Left cardiac atrium (tissue), 4 donors: ENCODE results near the gene SMIM28. TPM values are rescaled to one million over a fixed set of nuclear protein-coding genes. Genes with fewer than 3 reads are reported as not detected.

Experiments
- ATAC-seq, 2 donors: fragments of 200-7000 bp; cut with Tn5 transposase; one replicate each; pipeline ENCODE4 v1.9.1; 2020; ENCODE audit warnings: mild to moderate bottlenecking in 2 of 2, moderate library complexity in 2 of 2
- DNase-seq: peaks from one replicate; pipeline ENCODE4 v3.0.0-alpha.2; 2020
- intact Hi-C, 2 donors: fragments of 100-400 bp; cut with DNase I; formaldehyde crosslinking; loops; one replicate each; pipeline versions ENCODE4 v1.14.1 to v1.15.1; 2022 to 2023
- total RNA-seq, 2 donors: library from RNA; stranded (reverse); fragmentation: NEBNext Ultra II Directional; extraction: Animal tissue kit (Norgen Biotek cat#: 25700); gene quantifications; one replicate each; pipeline ENCODE4 v1.2.1, GENCODE V29; 2021
- donor health status: DM: no; HTN: yes; CAD: no.
- donor health status: DM: no; HTN: yes; CAD: no; lungs with severe emphysema.
- donor health status: DM: yes; HTN: yes; CAD: no.
- donor health status: Dilated cardiomyopathy.

The SMIM28 gene
- total RNA-seq, 2 donors from 2014 or later = not detected

DNA sequence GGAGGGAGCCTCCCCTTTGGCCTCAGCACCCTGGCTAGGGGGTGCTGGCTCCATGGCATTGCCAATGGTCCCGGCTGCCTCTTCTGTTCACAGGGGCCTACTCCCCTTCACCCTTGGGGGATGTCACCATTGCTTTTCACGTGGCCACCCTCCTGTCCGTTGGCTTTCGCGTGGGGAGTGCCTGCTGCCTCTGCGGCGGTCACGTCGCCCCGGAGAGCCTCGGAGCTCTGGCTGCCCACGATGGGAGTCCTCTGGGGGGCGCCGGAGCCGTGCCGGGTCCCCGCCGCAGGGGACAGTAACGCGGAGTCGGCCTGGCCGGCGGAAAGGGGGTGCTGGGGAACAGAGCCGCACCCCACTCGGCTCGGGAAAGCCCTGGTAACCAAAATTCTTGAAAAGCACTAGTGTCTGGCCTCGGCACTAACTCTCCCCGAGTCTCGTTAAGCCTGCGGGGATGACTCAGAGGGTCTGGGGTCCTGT lies 25.7 kb downstream of the SMIM28 start:
- DNase-seq (peak; percentile 53), ATAC-seq (peak; percentile 51 to 56)

DNA sequence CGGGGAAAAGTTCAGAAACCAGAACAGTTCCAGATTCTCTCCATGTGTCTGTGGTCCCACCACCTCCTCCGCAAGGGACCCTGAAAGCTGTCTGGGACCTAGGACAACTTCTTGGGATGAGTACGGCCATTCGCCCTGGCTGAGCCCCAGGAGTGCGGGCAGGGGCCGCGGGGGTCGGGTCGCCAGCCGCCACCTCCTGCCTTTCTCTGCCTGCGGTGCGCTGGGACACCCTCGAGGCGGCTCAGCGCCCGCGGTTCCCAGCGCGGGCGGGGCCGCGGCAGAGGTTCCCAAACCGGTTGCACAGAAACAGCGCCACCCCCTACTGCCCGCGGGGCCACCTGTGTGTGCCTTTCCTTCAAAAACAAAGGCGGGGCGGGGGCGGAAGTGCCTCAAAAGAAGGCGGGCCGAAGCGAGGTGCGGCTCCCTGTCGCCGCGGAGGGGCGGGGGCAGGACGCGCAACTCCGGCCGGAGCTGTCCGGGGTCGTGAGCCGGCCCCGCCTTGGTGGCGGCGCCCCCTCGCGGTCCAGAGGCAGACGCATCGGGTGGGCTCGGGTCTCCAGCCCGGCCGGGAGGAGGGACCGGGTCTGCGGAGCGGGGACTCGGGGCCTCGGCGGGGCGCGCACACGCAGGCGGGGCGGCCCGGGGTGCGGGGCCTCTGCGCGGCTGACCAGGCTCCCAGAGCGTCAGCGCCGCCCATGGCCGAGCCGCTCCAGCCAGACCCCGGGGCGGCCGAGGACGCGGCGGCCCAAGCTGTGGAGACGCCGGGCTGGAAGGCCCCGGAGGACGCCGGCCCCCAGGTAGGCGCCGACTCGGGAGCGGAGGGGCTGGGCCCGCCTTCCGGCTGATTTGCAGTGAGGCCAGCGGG lies 26.3 kb downstream of the SMIM28 start, which contains the start of gene HEBP2:
HEBP2 (plus strand) TSS at position 423 of the 865 bp plus-strand sequence; CDS start at position 696, 273 bp downstream.
- intact Hi-C loops = loop anchor here (5.0 to 10.0 kb wide), 3 partner anchors 107 to 297 kb away; partner anchors contain the start of gene PERP (in 1 of the 2)
- DNase-seq (peak; percentile 95), ATAC-seq (peak; percentile 90 to 95)

More for the DNA sequence above, 25.7 kb downstream of the SMIM28 start:
- intact Hi-C loops = loop anchor here (5.0 to 10.0 kb wide), 3 partner anchors 106 to 296 kb away; partner anchors contain the start of gene PERP (in 1 of the 2)

DNA sequence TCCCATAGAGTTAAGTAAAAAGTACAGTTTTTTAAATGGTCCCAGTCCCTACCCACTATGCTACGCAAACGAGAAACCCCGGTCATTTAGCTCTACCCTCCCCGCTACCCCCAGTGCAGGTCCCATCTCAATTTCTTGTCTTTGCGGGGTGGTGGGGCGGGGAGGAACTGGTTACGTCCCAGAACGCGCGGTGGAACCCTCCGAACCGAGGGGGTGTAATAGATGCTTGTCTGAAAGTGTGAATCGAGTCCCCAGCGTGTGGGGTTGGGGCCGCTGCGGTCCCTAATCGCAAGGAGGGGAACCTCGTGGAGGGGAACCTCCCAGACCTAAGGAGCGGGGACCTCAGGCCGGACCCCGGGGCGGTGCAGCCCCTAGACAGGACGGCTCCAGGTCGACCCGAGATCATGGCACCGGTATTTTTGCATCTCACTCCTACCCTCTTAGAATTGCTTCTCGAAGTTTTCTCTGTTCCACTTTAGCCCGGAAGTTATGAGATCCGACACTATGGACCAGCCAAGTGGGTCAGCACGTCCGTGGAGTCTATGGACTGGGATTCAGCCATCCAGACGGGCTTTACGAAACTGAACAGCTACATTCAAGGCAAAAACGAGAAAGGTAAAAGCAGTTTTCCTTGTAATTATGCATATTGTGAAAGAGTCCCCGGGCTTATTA lies 27.1 kb downstream of the SMIM28 start:
- ATAC-seq = peak; percentile 6 to 10
- DNase-seq = peak; percentile 34
- intact Hi-C loops = loop anchor here (5.0 to 10.0 kb wide), 3 partner anchors 108 to 298 kb away; partner anchors contain the start of gene PERP (in 1 of the 2)

DNA sequence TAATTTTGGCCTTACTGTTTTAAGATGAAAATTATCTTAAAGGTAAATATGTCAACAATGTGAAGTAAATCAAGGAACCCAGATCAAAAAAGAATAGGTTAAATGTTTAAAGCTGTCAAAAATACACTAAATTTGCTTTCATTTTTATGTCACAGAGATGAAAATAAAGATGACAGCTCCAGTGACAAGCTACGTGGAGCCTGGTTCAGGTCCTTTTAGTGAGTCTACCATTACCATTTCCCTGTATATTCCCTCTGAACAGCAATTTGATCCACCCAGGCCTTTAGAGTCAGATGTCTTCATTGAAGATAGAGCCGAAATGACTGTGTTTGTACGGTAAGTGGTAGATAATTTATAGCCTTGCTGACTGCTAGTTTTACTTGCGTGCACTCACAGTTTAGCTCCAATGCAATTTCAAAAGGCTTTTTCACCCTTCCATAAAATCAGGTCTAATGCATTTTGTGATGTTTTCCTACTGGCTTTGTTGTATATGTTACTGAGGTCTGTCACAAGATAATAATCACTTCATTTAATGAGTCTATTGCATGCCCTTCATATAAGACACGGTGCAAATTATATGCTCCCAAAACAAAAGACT lies 28.2 kb downstream of the SMIM28 start:
- DNase-seq (no peak), ATAC-seq (no peak)
- intact Hi-C loops = loop anchor here in 1 of 2 donors (10.0 kb wide), 1 partner anchor 291 kb away; no protein-coding TSS in a partner anchor

DNA sequence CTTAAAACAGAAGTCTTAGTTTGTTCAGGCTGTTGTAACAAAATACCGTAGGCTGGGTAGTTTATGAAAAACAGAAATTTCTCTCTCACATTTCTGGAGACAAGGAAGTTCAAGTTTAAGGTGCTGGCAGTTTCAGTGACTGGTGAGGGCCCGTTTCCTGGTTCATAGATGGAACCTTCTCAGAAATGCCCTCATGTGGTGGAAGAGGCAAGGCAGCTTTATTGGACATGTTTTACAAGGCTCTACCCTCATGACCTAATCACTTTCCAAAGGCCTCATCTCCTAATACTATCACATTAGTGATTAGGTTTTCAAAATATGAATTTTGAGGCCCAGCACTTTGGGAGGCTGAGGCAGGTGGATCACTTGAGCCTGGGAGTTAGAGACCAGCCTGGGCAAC lies 28.7 kb downstream of the SMIM28 start:
- ATAC-seq = no peak
- intact Hi-C loops = loop anchor here in 1 of 2 donors (10.0 kb wide), 1 partner anchor 292 kb away; no protein-coding TSS in a partner anchor
- DNase-seq = no peak

DNA sequence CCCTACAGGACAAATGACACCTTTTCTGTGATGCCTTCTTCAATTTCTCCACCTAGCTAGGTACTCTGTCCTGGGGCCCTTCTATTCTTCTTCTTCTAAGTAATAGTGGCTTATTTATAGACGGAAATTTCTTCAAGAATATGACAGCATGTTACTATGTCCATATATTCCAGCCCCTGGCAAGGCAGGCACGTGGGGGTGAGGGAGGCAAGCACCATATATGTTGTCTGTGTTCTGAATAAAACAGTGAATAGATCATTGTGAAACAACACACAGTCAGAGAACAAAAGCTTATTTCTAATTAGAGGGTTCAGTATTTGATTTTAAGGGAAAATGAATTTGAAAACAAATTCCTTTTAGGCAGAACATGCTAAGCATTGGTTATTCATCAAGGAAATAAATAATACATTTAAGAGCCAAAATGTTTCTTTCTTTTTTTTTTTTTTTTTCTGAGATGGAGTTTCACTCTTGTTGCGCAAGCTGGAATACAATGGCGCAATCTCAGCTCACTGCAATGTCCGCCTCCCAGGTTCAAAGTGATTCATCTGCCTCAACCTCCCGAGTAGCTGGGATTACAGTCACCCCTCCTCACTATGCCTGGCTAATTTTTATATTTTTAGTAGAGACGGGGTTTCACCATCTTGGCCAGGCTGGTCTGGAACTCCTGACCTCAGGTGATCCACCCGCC lies 32.5 kb downstream of the SMIM28 start:
- ATAC-seq (peak in 1 of 2 donors; percentile 26), DNase-seq (peak; percentile 35)
- intact Hi-C loops = no loop called here

DNA sequence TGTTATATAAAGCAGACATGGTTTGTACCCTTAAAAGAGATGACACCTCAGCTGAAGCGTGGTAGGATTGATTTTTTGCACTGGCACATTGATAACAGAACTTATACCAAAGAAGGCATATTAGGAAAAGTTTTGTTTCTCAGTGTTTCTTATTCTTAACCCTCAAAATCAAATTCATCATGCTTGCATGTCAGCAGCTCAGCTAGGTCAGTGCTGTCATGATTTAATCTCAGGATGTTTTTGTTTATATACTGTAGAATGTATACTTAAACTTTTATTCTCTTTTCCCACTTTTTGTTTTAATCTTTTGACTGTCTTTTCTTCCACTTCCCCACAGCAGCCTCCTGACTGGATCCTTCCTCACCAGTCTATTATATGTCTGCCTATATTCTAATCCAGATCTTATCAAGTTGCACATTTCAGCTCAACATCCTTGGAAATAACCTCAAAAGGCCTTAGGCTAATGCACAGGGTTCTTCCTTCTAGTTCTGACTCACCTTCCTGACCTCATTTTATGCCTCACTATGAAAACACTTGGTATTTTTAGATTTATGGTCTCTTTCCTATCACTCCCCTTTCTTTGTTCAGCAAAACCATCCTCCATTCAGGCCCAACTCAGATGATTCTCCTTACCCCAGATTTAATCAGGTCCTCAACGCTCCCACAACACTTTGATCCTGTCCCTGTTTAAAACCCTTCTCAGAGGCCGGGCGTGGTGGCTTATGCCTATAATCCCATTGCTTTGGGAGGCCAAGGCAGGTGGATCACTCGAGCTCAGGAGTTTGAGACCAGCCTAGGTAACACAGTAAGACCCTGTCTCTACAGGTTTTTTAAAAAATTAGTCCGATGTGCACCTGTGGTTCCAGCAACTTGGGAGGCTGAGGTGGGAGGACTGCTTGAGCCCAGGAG lies 33.5 kb downstream of the SMIM28 start:
- intact Hi-C loops = no loop called here
- peak in 1 of 2 donors; percentile 34 for ATAC-seq

DNA sequence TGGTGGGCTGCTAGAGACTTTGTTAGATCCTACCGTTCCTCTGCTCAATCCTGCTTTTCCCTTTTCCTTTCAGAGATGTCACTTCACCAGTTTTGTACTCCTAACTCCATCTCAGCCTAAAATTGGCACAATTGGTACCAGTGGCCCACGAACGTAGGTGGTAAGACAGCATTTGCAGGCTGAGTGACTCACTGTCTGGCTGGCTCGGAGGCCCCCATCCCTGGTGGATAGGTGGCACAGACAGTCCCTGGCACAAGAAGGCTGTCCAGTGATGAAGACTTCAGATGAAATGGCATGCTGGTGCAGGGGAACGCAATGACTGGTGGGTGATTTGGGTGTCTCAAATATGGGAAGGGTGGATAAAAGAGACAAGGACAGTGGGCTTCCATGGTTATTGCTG lies 37.4 kb downstream of the SMIM28 start:
- no peak for DNase-seq
- ATAC-seq = peak in 1 of 2 donors; percentile 62
- intact Hi-C loops = no loop called here

More for the DNA sequence above, 33.5 kb downstream of the SMIM28 start:
- DNase-seq = no peak

DNA sequence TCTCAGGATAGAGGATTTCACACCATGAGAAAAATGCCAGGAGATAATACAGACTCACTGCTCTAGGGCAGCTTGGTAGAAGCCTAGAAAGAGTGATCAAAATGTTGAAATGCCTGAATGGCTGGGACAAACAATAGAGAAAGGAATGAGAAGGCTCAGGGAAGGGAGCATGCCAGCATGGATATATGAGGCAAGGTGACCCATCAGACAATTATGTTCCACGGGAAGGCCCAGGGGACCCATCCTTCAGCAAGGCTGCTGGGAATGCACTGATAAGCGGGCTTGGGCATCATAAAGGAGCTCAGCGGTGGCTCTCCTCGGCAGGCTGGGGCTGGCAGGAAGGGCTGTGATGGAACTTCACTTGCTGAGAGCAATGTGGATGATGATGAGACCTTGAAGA lies 38.5 kb downstream of the SMIM28 start:
- DNase-seq (no peak), ATAC-seq (peak in 1 of 2 donors; percentile 15)
- intact Hi-C loops = no loop called here

DNA sequence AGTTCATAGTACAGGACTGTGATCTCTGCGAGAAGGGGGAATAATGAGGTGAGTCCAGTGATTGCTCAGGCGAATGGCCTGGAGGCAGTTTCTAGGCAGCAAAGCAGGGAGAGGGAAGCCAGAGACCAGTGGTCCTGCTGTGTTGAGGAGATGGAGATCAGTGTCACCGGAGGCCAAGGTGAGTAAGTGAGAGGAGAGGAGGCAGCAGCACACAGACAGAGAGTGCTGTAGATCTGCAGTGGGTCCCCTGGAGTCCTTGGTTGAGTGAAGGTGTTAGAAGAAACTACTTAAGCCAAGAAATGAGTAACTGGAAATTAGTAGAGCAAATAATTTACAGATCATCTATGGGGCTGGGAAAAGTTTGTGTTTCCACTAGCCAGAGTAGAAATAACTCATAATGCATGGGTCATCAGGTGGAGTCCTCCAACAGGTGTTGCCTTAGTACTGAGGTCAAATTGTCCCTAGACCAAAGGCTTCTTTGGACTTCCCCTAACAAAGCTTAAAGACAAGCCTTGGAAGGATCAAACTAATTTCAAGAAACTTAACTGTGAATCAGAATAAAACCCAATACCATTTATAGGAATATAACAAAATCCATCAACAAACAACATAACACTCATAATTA lies 39.9 kb downstream of the SMIM28 start:
- intact Hi-C loops = no loop called here
- ATAC-seq = no peak
- no peak for DNase-seq

DNA sequence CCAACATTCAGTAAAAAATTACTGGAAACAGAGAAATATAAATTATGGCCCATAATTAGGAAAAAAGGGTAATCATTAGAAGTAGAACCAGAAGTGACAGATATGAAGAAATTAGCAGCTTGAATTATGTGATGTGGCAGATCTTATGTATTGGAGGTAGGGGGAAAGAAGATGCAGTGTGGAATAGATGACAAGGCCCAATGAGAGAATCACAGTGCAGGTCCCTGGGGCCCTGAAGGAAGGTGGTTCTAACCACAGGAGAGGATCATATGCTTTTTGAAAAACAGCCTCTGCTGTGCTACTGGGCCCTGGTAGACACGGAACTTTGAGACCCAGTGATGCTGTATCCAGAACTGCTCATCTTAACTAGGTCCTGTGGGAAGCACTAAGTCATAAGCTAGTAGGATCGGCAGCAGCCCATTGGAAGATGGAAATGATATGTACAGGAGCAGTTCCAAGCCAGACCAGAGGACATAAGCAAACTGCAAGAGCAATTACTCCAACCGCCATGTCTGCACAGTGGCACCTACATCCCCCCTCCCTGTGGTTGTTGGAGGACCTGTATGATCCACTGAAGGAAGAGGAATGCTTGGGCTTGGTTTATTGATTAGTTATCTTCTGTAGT lies 40.5 kb downstream of the SMIM28 start:
- DNase-seq (no peak), ATAC-seq (no peak)
- intact Hi-C loops = no loop called here

DNA sequence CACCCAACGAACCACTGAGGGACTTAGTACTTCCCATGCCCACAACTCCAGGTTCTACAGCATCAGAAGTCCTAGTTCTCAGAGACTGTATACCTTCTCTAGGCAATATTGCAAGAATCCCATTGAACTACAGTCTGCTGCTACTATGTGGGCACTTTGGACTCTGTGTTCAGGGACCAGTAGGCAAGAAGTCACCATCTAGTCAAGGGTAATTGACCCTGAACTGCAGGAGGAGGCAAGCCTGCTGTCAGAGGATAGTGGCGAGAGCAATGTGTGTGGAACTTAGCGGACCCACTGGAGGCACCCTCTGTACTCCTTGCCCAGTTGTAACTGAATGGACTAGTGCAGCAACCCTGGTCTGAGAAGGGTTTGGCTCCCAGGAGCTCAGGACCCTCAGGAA lies 42.1 kb downstream of the SMIM28 start:
- no peak for ATAC-seq
- DNase-seq = no peak
- intact Hi-C loops = loop anchor here in 1 of 2 donors (10.0 kb wide), 1 partner anchor 95 kb away; no protein-coding TSS in a partner anchor

DNA sequence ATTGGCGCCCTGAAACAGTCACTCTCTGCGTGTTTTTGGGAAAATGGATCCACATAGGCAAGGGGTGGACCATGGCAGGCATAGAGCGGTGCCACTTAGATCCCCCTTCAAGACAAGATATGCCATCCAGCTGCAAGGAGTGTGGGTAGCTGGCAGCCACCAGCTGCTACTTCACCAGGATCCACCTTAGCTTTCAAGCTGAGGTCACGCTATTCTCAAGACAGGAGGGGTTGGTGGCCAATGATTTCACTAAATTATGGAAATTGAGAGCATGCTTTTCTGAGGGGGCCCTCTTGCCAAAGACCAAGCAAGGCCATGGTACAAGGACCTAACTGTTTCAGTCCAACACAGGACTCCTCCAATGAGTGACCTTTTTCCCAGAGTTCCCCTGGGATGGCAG lies 42.7 kb downstream of the SMIM28 start:
- intact Hi-C loops = loop anchor here in 1 of 2 donors (10.0 kb wide), 1 partner anchor 94 kb away; no protein-coding TSS in a partner anchor
- ATAC-seq = no peak
- no peak for DNase-seq

DNA sequence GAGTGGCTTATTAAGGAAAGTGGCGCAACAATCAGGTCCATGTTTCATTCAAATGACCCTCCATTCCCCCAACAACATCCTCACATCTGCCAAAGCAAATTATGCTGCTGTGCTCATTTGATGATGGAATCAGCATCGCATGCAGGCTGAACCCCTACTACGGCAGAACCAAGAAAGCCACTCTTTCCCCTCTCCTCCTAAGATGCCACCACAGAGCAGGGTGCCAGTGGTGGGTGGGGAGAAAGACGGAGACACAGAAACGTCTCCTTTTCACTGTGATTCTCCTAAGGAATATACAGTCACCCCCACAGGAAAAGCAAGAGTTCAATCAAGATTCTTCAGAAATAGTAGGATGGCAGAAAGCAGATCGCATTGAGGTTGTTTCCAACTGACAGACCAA lies 43.4 kb downstream of the SMIM28 start:
- ATAC-seq (no peak), DNase-seq (no peak)
- intact Hi-C loops = loop anchor here in 1 of 2 donors (10.0 kb wide), 1 partner anchor 94 kb away; no protein-coding TSS in a partner anchor

DNA sequence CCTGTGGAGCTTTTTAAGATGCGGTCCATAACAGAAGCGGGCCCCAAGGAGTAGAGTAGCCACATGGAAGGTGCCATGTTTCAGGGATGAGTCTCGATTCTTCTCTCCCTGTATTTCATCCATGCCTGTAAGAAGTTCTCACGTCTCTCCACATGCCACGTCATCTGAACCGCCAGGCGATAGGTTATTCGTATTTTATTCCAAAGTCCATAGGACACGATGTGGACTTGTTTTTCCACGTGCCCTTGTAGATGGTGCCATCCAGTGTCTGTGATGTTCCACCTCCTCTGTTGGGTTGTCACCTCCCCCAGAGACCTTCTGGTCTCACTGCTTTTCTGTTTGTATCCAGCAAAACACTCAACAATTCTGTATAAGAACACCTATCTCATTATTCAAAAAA lies 43.9 kb downstream of the SMIM28 start:
- intact Hi-C loops = loop anchor here in 1 of 2 donors (10.0 kb wide), 1 partner anchor 93 kb away; no protein-coding TSS in a partner anchor
- DNase-seq = no peak
- no peak for ATAC-seq

DNA sequence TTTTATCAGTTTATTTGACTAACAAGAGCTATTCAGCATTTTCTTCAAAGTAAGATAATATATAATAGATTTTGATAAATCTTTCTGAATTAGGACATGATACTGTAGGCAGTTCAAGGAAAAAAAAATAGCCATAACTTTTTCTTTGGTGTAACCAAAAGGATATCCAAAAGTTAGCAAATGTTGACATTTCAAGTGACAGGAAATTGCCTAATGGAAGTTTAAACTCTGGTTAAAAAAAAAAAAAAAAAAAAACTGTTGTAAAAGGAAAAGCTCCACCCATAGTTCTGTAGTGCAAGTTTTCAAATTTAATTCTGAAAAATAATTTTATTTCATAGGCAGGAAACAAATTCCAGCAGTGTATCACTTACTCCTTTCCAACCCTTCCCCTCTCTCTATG lies 45.2 kb downstream of the SMIM28 start:
- ATAC-seq = no peak
- no peak for DNase-seq
- intact Hi-C loops = loop anchor here in 1 of 2 donors (10.0 kb wide), 1 partner anchor 92 kb away; no protein-coding TSS in a partner anchor
